ENCODE results near the gene PBX1.

DNA sequence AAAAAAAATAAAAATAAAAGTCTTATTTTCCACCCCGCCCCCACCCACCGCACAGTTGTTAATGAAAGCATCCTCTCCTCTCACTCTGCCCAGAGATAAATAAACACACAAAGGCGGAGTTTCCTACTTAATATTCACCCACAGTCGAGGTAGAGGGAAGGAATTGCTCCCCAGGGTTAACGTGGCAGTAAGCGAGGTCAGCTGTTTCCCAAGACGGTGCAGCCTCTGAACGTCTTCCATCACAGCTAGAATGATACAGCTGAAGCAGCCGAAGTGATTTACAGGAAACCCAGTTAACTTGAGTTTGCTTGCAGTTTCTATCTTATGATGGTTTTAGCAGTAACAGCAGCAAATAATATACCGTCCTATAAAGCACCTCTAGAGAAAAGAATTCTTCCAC, 283.9 kb downstream of the PBX1 start:
- TF ChIP-seq, protein P1, sequence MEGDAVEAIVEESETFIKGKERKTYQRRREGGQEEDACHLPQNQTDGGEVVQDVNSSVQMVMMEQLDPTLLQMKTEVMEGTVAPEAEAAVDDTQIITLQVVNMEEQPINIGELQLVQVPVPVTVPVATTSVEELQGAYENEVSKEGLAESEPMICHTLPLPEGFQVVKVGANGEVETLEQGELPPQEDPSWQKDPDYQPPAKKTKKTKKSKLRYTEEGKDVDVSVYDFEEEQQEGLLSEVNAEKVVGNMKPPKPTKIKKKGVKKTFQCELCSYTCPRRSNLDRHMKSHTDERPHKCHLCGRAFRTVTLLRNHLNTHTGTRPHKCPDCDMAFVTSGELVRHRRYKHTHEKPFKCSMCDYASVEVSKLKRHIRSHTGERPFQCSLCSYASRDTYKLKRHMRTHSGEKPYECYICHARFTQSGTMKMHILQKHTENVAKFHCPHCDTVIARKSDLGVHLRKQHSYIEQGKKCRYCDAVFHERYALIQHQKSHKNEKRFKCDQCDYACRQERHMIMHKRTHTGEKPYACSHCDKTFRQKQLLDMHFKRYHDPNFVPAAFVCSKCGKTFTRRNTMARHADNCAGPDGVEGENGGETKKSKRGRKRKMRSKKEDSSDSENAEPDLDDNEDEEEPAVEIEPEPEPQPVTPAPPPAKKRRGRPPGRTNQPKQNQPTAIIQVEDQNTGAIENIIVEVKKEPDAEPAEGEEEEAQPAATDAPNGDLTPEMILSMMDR (conservative IDR thresholded peaks at IDR 0.05; ENCODE audit: low read depth, low read length) = no peak
- no peak for TF ChIP-seq EZH2 (IDR thresholded peaks at IDR 0.05; ENCODE audit: low read length, unreplicated experiment)
